Raji (cell line): ENCODE results near the gene PLCB4.

Experiments used
- POLR2A ChIP-seq: IDR thresholded peaks from 2 replicates; pipeline ENCODE4 v1.6.1; 2011; ENCODE audit warnings: low read depth, low read length, control low read depth; ENCODE audit not compliant: insufficient read depth

The PLCB4 gene

DNA sequence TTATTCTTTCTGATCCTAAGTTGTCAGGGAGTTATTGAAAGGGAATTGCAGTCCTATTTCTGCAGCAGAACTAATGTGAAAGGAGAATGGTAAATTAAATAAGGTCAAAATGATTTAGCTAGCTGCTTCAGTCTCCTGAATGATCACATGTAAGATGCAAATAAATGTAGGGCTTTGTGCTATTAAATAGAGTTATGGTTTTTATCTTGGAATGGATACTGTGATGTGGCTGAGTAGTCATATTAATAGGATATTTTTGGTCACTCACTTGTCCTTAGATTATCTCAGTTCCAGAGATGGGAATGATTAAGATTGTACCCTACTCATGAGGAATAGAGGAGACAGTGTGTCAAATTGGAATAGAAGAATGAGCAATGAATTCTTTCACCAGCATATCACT is 129.6 kb downstream of the PLCB4 start:
- no peak for TF ChIP-seq POLR2A

DNA sequence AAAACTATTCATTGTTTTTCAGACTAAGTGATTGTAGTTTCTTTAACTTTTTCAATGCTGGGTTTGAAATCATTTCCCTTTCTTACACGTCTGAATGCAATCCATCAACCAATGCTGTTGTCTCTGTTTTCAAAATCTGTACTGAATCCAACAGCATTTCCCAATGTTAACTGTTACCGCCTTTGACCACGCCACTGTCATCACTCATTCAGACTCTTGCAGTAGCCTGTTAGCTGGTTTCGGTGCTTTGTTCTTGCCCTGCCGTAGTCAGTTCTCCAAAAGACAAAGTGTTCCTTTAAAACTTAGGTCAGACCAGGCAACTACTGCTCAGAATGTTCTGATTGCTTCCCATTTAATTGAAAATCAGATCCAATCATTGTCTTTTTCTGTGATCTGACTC is 131.3 kb downstream of the PLCB4 start:
- no peak for TF ChIP-seq POLR2A

DNA sequence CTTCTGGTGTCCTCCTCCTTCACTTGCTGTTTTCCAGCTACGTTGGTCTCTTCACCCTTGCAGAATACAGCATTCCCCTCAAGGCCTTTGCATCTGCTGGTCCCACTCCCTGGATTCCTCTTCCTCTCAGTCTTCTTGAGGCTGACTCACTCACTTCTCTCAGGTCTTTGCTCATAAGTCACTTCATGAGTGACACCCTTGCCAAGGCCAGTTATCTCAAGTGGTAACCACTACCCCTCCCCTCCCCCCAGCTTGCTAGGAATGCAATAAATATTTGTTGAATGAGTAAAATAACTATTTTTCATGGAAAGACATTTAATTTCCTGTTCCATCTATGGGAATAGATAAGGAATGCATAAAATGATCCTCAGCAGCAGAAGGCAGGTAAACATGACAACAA is 131.7 kb downstream of the PLCB4 start:
- no peak for TF ChIP-seq POLR2A

DNA sequence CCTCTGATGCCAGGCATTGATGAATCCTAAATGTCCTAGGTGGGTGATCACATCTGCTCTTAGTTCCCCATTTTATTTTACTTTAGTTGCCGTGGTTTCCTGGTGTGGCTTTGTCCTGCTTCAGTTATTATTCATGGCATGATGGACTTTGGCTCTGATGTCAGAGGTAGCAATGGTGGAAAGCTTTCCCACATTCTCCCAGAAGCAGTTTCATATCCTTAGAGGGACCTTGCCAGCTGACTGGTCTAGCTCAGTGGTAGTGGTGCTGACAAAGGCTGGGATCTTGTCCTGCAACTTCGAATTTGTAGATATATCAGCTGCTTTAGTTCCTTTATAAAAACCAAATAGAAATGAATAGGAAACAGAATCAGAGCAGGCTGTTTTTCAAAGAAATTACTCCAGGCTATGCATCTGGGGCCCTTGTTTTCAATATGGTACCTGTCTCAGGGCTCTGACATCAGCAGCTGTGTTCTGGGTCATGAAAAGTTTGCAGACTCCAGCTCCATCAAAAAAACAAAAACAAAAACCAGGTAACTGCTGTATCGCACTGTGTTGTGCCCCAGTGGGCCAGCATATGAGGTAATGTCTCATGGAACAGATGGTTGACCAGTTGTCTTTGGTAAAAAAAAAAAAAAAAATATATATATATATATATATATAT is 133.7 kb downstream of the PLCB4 start:
- no peak for TF ChIP-seq POLR2A

DNA sequence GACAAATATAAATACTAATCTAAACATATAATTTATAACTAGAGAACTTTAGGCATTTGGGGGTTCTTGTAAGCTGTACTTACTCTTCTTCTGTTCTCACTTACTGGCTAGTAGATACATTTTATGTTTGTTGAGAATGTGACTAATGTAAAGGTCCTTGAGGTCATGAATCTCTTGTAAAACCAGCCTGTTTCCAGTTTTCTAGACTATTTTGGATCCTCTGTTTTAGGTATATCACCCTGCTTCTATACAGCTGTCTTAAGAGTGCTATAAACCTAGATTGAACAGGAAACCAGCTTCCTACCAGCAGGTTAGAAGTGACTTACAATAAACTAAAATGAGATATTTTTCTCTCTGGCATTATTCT is 134.2 kb downstream of the PLCB4 start:
- TF ChIP-seq POLR2A: no peak

DNA sequence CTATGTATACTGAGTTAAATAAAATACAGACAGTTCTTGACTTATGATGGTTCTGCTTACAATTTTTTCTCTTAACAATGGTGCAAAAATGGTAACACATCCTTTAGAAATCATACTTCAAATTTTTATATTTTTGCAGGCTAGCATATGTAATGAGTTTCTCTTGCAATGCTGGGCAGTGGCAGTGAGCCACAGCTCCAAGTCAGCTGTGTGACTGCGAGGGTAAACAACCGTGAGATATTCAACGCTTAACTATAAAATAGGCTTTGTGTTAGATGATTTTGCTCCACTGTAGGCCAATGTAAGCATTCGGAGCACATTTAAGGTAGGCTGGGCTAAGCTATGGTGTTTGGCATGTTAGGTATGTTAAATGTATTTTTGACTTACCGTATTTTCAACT is 136.1 kb downstream of the PLCB4 start:
- no peak for TF ChIP-seq POLR2A

DNA sequence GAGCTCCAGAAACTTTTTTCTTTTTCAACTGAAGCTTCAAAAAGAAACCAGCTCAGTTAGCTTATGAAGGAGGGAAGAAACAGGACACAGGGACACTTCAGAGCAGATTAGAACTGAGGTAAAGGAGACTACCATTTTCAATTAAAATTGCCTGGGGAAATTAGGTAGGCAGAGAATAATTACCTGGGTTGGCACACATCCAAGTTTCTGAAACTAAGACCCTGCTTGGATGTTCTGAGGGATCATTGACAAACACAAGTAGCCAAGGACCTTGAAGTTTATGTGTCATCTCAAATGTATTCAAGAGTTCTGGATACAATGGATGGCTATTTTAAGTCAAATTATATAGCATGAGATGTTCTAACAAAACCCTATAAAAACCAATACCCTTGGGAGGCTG is 137.6 kb downstream of the PLCB4 start:
- no peak for TF ChIP-seq POLR2A

DNA sequence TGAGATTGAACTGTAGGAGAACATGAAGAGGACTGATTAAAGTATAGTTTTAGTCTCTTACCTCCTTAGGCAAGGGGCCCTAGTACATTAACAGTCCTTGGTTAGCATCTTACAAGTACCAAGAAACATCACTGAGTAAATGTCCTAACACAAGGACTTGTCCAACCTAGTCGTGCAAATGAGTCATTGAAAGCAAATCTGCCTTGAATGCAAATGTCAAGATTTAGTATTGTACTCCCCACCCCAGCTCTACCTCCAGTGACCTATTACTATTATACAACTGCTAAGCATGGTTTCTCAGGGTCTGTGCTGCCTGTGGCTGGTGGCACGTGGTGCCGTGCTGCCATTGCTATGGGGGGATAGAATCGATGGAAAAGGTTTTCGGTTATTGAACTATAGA is 138.4 kb downstream of the PLCB4 start:
- TF ChIP-seq POLR2A: no peak

DNA sequence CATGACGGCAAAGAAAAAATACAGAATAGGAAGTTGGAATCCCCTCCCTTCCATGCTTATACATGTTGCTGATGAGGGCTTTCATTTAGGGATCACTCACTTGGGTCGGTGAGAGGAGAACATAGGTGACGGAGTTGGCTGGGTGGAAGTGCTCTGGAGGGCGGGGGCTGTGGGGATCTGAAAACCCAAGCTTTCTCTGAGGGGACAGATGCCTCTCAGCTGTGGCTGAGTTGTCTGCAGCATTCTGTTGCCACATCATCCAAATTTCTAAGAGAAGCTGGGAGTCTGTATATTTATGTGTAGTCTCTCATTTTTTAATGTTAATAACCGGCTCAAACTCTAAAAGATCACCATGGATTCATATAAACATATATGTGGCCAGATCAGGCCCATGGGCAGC is 141.5 kb downstream of the PLCB4 start:
- no peak for TF ChIP-seq POLR2A

DNA sequence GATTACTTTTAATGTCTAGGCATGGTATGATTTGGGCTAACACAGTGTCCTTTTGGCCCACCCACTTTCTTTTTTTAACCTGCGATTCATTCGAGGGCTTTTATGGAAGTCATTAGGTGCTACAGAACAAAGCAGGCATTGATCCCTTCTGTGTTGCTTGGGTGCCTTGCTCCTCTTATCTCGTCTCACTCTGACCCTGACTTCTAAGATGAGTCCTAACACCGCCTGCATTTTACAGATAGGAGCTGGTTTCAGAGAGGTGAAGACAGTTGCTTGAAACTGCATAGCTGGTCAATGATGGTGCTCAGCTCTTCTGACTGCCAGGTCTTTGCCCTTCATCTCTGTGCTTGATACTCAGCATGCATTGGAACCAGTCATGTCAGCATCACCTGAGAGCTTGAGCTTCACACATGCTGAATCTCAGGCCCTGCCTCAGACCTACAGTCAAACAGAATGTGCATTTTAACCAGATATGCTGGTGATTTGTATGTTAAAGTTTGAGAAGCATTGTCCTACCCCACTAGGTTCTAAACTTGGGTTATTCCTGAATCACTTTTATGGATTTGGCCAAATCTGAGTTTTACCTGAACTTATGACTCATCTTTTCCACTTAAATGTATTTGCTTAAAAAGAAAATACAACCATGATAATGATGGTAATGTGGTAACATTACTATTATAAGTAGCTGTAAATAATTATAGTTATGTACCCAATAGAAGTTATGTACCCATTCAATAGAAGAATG is 142.3 kb downstream of the PLCB4 start:
- TF ChIP-seq POLR2A: no peak

DNA sequence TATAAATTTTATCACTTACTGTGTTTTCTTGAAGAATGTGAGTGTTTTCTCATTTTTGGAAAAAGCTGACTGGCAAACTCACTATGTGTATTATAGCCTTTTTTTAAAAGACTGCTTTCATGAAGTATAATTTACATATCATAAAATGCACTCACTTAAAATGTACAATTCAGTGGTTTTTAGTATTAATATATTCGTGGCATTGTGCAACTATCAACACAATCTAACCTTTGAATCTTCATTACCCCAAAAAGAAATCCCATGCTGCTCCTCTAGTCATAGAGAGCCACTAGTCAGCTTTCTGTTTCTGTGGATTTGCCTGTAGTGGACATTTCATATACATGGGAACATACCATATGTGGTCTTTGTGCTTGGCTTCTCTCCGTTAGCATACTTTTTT is 143.8 kb downstream of the PLCB4 start:
- no peak for TF ChIP-seq POLR2A

DNA sequence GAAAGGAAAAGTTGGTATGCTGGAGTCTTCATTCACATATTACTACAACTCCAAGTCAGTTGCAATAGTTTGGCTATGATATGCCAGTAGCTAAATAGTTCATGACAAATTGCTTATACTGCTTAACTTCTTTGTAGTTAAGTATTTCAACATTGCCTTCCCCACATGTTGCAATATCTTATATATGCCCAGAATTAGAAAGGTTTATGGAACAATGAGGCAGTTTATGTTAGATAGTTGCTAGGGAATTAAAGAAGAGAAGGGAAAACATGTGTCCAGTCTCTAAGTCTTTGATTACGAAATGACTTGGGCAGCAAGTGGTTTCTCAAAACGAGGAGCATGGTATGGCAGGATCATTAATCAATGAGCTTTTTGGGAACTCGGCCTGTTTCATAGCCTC is 145.8 kb downstream of the PLCB4 start:
- no peak for TF ChIP-seq POLR2A

DNA sequence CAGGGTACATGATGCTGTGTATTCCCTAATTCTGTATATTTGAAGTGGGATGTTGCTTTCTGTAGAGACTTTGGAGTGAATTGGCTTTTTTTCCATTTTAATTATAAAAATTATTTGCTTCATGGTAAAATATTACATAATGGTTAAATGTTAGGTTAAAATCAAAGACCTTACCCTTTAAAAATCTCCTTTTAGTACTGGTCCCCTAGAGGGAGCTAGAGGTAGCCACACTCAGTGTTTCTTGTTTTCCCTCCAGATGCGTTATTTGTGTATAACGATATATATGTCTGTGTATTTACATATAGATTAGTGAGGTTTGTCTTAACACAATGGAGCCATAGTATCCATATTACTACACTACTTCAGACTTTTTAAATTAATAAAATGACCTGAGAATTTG is 146.7 kb downstream of the PLCB4 start:
- TF ChIP-seq POLR2A: no peak

DNA sequence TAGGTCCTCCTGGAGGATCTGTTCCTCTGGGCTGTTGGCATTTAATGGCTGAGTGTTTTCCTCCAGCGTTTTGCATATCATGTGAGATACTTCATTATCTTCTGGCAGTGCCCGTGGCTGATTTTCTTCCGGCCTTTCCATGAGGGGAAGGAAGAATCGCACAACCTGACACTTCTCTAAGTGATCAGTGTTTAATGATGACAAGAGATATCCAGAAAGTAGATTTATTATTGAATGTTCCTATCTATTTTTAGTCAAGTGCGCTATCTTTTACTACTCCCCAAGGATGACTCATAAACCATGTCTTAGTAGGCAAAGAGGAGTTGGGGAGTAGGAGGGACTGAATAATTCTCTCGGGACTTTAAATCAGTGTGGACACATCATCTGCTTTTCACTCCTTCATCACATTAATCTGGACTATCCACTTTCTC is 149.7 kb downstream of the PLCB4 start:
- no peak for TF ChIP-seq POLR2A

DNA sequence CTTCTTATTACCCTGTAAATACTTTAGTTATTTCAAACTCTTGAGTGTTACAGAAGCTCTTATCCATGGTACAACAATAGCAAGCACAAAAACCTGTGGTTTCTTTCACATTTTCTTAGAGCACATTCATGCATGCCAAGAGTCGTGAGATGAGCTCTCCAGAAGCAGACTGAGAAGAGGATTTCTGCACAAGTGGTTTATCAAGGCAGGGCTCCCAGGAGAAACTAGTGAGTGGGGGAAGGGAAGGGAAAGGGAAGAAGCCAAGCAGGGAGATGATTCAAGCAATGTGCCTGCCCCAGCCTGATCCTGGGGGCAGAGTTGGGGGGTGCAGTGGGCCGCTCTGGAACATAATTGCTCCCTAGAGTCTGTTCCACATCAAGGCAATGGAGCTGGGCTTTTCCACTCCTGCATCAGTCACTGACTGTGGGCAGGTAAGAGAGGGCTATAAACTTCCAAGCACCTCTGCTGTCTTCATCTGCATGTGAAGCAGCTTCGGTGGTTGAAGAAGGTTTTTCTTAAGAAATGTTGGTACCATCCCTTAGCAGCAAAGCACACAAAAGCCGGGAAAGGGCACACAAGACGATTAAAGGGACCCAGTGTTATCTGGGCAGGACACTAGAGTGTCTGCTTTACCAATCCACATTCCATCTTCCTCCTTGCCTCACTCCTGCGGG is 152.1 kb downstream of the PLCB4 start:
- no peak for TF ChIP-seq POLR2A

DNA sequence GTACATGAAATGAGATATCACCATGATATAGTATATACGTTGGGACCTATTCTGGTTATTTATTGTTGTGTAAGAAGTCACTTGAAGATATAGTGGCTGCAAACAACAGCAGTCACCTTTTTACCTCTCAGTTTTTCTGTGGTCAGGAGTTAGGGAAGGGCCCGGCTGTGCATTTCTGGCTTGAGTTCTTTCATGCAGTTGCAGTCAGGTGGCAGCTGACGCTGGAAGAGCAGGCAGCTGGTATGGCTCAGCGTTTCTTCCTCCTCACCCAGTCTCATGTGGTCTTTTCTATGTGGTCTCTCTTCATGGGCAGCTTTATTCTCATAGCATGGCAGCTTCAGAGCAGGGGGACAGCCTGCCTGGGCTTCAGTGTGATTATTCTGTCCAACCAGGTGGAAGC is 154.4 kb downstream of the PLCB4 start:
- TF ChIP-seq POLR2A: no peak

DNA sequence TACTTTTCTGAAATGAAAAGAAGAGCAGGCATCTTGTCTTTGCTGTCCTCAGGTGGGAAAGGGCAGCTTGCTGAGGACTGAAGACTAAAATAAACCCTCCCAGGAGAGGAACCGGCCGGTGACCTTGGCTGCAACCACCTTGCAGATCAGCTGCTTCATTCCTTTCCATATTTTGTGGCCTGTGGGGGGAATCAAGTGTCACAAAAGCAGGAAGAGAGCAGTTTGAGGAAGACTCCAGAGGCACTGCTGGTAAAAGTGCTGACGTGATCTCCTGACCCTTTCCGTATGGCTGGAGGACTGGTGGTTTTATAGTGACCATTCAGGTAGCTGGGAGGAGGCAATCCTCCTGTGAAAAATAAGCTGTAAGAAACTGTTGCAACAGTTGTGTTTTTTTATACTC is 157.0 kb downstream of the PLCB4 start:
- TF ChIP-seq POLR2A: no peak
